Kidney epithelial cell (primary cell): ENCODE data around the gene UNC50. TPM values are rescaled to one million over a fixed set of nuclear protein-coding genes. Genes with fewer than 3 reads are reported as not detected.
A peak's percentile ranks its signal among the peaks of the same experiment; 100 is the strongest.

Source experiments
- DNase-seq: peaks from one replicate; pipeline ENCODE4 v3.0.0-alpha.2; 2010; ENCODE audit warnings: low read depth
- H3K27me3 ChIP-seq: 2 replicates; pipeline ENCODE4 v1.6.0; 2011; ENCODE audit warnings: low read length; ENCODE audit not compliant: control insufficient read depth, insufficient read depth
- H3K36me3 ChIP-seq: 2 replicates; pipeline ENCODE4 v1.5.1; 2011; ENCODE audit warnings: low read length; ENCODE audit not compliant: control insufficient read depth, insufficient read depth
- H3K4me3 ChIP-seq: 2 replicates; pipeline ENCODE4 v1.5.1; 2011; ENCODE audit warnings: low read depth, mild to moderate bottlenecking, control low read depth, low read length
- CTCF ChIP-seq: IDR thresholded peaks from 2 replicates; pipeline ENCODE4 v1.5.1; 2011; ENCODE audit warnings: mild to moderate bottlenecking, moderate library complexity, low read length, control low read depth, inconsistent platforms; ENCODE audit not compliant: insufficient read depth, poor library complexity, severe bottlenecking
- total RNA-seq: library from RNA; depleted of rRNA; stranded (reverse); fragments of >200 nt; gene quantifications from 2 replicates; pipeline ENCODE4 v1.2.3, GENCODE V29; 2015

The UNC50 gene
- total RNA-seq, 1 donor from 2014 or later: 57.1 TPM

- no peaks in the 10 kb centered on the region for H3K27me3 ChIP-seq
- DNase-seq: no peak
- H3K4me3 ChIP-seq: no peak overlapping the region
- TF ChIP-seq CTCF: no peak
- peaks cover 3% of the 10 kb centered on the region for H3K36me3 ChIP-seq
Measured at GRCh38 chr2:98568161-98568956, 40.0 kb upstream of the UNC50 start.

GRCh38 chr2:98569197-98569793 is 39.1 kb upstream of the UNC50 start:
- H3K36me3 ChIP-seq: peaks cover 3% of the 10 kb centered on the region
- DNase-seq: no peak

GRCh38 chr2:98569915-98570314 is 38.5 kb upstream of the UNC50 start:
- no peak overlapping the region for H3K4me3 ChIP-seq
- peaks cover 3% of the 10 kb centered on the region for H3K36me3 ChIP-seq
- no peaks in the 10 kb centered on the region for H3K27me3 ChIP-seq
- no peak for DNase-seq
- no peak for TF ChIP-seq CTCF

More at GRCh38 chr2:98569197-98569793, 39.1 kb upstream of the UNC50 start:
- TF ChIP-seq CTCF: peak; percentile 88
- H3K4me3 ChIP-seq: no peak overlapping the region
- no peaks in the 10 kb centered on the region for H3K27me3 ChIP-seq

- DNase-seq: no peak
- Histone ChIP-seq H3K27me3 (no peaks in the 10 kb centered on the region), H3K4me3 (no peak overlapping the region), H3K36me3 (peaks cover 3% of the 10 kb centered on the region)
- no peak for TF ChIP-seq CTCF
Measured at GRCh38 chr2:98570356-98570755, 38.0 kb upstream of the UNC50 start.

- TF ChIP-seq CTCF: no peak
- H3K4me3 ChIP-seq: no peak overlapping the region
- DNase-seq: no peak
Measured at GRCh38 chr2:98571121-98571701, 37.2 kb upstream of the UNC50 start.

More at GRCh38 chr2:98571121-98571701, 37.2 kb upstream of the UNC50 start:
- peaks cover 3% of the 10 kb centered on the region for H3K36me3 ChIP-seq
- H3K27me3 ChIP-seq: no peaks in the 10 kb centered on the region
